ENCODE measurements around the gene GPC6. TPM values are rescaled to one million over a fixed set of nuclear protein-coding genes. Genes with fewer than 3 reads are reported as not detected.

The GPC6 gene
- total and polyA plus RNA-seq, 2 donors (not counting 3 experiments of a cell fraction or from before 2014, with no cell fraction given), result 0.01 TPM; not detected in 1

DNA sequence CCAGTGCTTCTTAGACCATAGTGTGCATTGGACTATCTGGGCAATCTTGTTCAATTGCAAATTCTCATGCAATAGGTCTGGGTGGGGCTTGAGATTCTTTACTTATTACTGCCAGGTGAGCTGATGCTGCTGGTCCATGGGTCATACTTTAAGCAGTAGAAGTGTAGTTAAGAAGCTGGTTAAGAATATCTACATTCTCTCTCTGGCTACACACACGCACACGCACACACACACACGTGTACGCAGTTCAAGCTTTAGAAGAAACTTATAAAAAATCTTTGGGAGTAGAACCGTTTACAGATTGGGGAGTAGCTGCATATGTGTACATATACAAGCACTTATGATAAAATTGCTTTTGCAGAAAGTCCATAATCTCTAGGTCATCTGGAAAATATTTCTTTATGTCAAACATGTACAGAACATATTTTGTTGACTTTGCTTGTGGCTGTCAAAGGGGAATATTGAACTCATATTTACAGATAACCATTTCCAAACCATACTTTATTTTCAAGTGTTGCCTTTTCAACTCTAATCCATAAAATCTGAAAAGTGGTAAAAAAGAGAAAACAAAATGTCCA is 99.7 kb downstream of the GPC6 start:
- Histone ChIP-seq H4K20me1 (replicated peaks; ENCODE audit: control insufficient read depth, extremely low read depth, insufficient read depth, low read length) (no peaks in the 10 kb centered on the region), H3K4me1 (ENCODE audit: control insufficient read depth, extremely low read depth, insufficient read depth, low read length) (no peaks in the 10 kb centered on the region), H3K27ac (ENCODE audit: insufficient read depth, low read depth, low read length) (no peak overlapping the region), H3K4me2 (ENCODE audit: insufficient read depth, low read length) (no peak overlapping the region), H2AFZ (ENCODE audit: low read depth, low read length) (no peak overlapping the region), H3K9me3 (replicated peaks; ENCODE audit: control insufficient read depth, insufficient read depth, low read length) (no peaks in the 10 kb centered on the region), H3K9ac (replicated peaks; ENCODE audit: extremely low read depth, insufficient read depth, low read length) (no peak overlapping the region), H3K4me3 (replicated peaks in 1 of 3; ENCODE audit: insufficient read depth in 1 of 3, low read depth in 1 of 3, low read length in 3 of 3) (no peak overlapping the region), H3K27me3 (ENCODE audit: control insufficient read depth in 2 of 2, insufficient read depth in 2 of 2, low read length in 2 of 2) (no peaks in the 10 kb centered on the region), H3K9me1 (replicated peaks; ENCODE audit: control insufficient read depth, extremely low read depth, insufficient read depth, low read length) (no peaks in the 10 kb centered on the region), H3K79me2 (ENCODE audit: control insufficient read depth, insufficient read depth, low read length) (no peaks in the 10 kb centered on the region), H3K36me3 (ENCODE audit: control insufficient read depth in 2 of 2, extremely low read depth in 1 of 2, insufficient read depth in 2 of 2, low read length in 2 of 2) (no peaks in the 10 kb centered on the region)
- no peak for FAIRE-seq
- DNase-seq (ENCODE audit: low read depth, low spot score), result no peak
- no peak for TF ChIP-seq JUN (IDR thresholded peaks at IDR 0.05; ENCODE audit: borderline replicate concordance, insufficient read depth, insufficient read length, low read depth)
- TF ChIP-seq EZH2 (IDR thresholded peaks at IDR 0.05; ENCODE audit: borderline replicate concordance, low read depth, low read length, severe bottlenecking), result no peak
- no peak for TF ChIP-seq GATA2 (IDR thresholded peaks at IDR 0.05; ENCODE audit: insufficient read depth, insufficient read length, low read depth, low read length)
- TF ChIP-seq POLR2A (IDR thresholded peaks at IDR 0.05; ENCODE audit: low read depth, low read length), result no peak
- TF ChIP-seq FOS (IDR thresholded peaks at IDR 0.05; ENCODE audit: borderline replicate concordance, insufficient read depth, low read length), result no peak
- TF ChIP-seq, protein P1, sequence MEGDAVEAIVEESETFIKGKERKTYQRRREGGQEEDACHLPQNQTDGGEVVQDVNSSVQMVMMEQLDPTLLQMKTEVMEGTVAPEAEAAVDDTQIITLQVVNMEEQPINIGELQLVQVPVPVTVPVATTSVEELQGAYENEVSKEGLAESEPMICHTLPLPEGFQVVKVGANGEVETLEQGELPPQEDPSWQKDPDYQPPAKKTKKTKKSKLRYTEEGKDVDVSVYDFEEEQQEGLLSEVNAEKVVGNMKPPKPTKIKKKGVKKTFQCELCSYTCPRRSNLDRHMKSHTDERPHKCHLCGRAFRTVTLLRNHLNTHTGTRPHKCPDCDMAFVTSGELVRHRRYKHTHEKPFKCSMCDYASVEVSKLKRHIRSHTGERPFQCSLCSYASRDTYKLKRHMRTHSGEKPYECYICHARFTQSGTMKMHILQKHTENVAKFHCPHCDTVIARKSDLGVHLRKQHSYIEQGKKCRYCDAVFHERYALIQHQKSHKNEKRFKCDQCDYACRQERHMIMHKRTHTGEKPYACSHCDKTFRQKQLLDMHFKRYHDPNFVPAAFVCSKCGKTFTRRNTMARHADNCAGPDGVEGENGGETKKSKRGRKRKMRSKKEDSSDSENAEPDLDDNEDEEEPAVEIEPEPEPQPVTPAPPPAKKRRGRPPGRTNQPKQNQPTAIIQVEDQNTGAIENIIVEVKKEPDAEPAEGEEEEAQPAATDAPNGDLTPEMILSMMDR (IDR thresholded peaks at IDR 0.05; ENCODE audit: extremely low read depth in 1 of 2, insufficient read depth in 1 of 2, low read depth in 1 of 2, low read length in 2 of 2), result no peak
- TF ChIP-seq MYC (IDR thresholded peaks at IDR 0.05; ENCODE audit: low read depth, low read length), result no peak
- no peak for TF ChIP-seq POLR2AphosphoS5 (IDR thresholded peaks at IDR 0.05; ENCODE audit: insufficient read depth, low read depth, low read length)
- intact Hi-C loops (cut with micrococcal nuclease), result no loop called here
- POLR2A ChIA-PET, result no interaction called here
- CTCF ChIA-PET, result no interaction called here
- dilution Hi-C loops (cut with MboI; ENCODE audit: extremely low pct_ligation_motif_present, low sequenced_read_pairs), result no loop called here
- no TSS peak for BruUV-seq (replicated peaks)

Data from endothelial cell of umbilical vein (primary cell).